Testis (tissue), 3 donors: ENCODE measurements around the gene ABHD6. TPM values are rescaled to one million over a fixed set of nuclear protein-coding genes. Genes with fewer than 3 reads are reported as not detected.

Experiments used
- DNase-seq: peaks from one replicate; pipeline ENCODE4 v3.0.0-alpha.2; 2019
- H3K27ac ChIP-seq, 2 donors: fragments of 200-600 bp; sonication (generic); one replicate each; pipeline ENCODE4 v1.5.1; 2019
- H3K27me3 ChIP-seq: fragments of 200-600 bp; sonication (generic); one replicate; pipeline ENCODE4 v1.5.1; 2019
- H3K36me3 ChIP-seq: fragments of 200-600 bp; sonication (generic); one replicate; pipeline ENCODE4 v1.5.1; 2017; ENCODE audit warnings: low read depth; ENCODE audit errors: missing control alignments
- H3K4me1 ChIP-seq: fragments of 200-600 bp; sonication (generic); one replicate; pipeline ENCODE4 v1.5.1; 2019
- H3K4me3 ChIP-seq, 2 donors: fragments of 200-600 bp; sonication (generic); one replicate each; pipeline ENCODE4 v1.5.1; 2017 to 2019
- H3K9me3 ChIP-seq: fragments of 200-600 bp; sonication (generic); one replicate; pipeline ENCODE4 v1.5.1; 2017
- CTCF ChIP-seq, 3 experiments: fragments of 450-650 bp in 2 of 3; fragments of 200-600 bp in 1 of 3; sonication (generic) in 1 of 3; IDR thresholded peaks; one replicate each; pipeline ENCODE4 v1.5.1; 2016 to 2019; ENCODE audit warnings: antibody characterized with exemption in 3 of 3, mild to moderate bottlenecking in 2 of 3, moderate library complexity in 1 of 3
- POLR2A ChIP-seq: fragments of 450-650 bp; IDR thresholded peaks from one replicate; pipeline ENCODE4 v1.6.1; 2017; ENCODE audit warnings: antibody characterized with exemption, mild to moderate bottlenecking, moderate library complexity
- WGBS, 2 donors: methylation state at CpG; one replicate each; pipeline ENCODE4 v1.1.5; 2018; 5-methylcytosine and 5-hydroxymethylcytosine counted together
- intact Hi-C: fragments of 100-400 bp; cut with DNase I; formaldehyde crosslinking; loops from one replicate; pipeline ENCODE4 v1.15.1; 2023; ENCODE audit warnings: low total_unique reads
- polyA plus RNA-seq: library from polyadenylated mRNA; stranded (reverse); fragments of 350-450 nt; fragmentation: Illumina TruSeq; extraction: RNeasy Lipid Tissue Mini Kit (QIAGEN cat#74804); gene quantifications from one replicate; pipeline ENCODE4 v1.2.3, GENCODE V29; 2014; ENCODE audit warnings: low read depth, low replicate concordance; ENCODE audit not compliant: insufficient read depth
- total RNA-seq, 2 donors: library from RNA; depleted of rRNA; stranded (reverse); fragments of >200 nt; gene quantifications; one replicate each; pipeline ENCODE4 v1.2.3, GENCODE V29; 2016

ABHD6 gene
- total and polyA plus RNA-seq, 3 donors from 2014 or later = 11.7 to 17.8 (median 12.1) TPM

GRCh38 chr3:58323529-58324390, 86.2 kb downstream of the ABHD6 start:
- 57 to 71% methylated on average over 3 of the region's 3 CpGs for WGBS, 2 donors
- DNase-seq = no peak
- H3K27me3 ChIP-seq = no peaks in the 10 kb centered on the region
- intact Hi-C loops = loop anchor here (10.0 kb wide), 1 partner anchor 91 kb away; no protein-coding TSS in a partner anchor
- H3K4me3 ChIP-seq = no peak overlapping the region
- H3K4me1 ChIP-seq = peaks cover 4% of the 10 kb centered on the region
- H3K9me3 ChIP-seq = no peaks in the 10 kb centered on the region
- no peaks in the 10 kb centered on the region for H3K36me3 ChIP-seq
- no peak for TF ChIP-seq CTCF (IDR thresholded peaks at IDR 0.05)
- TF ChIP-seq POLR2A = no peak
- no peak overlapping the region for H3K27ac ChIP-seq

GRCh38 chr3:58324391-58325390, 87.1 kb downstream of the ABHD6 start:
- Histone ChIP-seq H3K27me3 (no peaks in the 10 kb centered on the region), H3K4me3 (no peak overlapping the region), H3K27ac (no peak overlapping the region), H3K9me3 (no peaks in the 10 kb centered on the region), H3K36me3 (no peaks in the 10 kb centered on the region), H3K4me1 (peaks cover 4% of the 10 kb centered on the region)
- DNase-seq = no peak
- 85 to 86% methylated on average over 7 of the region's 7 CpGs for WGBS, 2 donors
- intact Hi-C loops = loop anchor here (10.0 kb wide), 1 partner anchor 90 kb away; no protein-coding TSS in a partner anchor
- TF ChIP-seq CTCF (IDR thresholded peaks at IDR 0.05) (no peak), POLR2A (no peak)

- H3K4me1 ChIP-seq = peaks cover 4% of the 10 kb centered on the region
These were observed 88.0 kb downstream of the ABHD6 start for GRCh38 chr3:58325525-58325992.

More at GRCh38 chr3:58325525-58325992, 88.0 kb downstream of the ABHD6 start:
- intact Hi-C loops = loop anchor here (10.0 kb wide), 1 partner anchor 89 kb away; no protein-coding TSS in a partner anchor
- Histone ChIP-seq H3K36me3 (no peaks in the 10 kb centered on the region), H3K4me3 (no peak overlapping the region), H3K27ac (no peak overlapping the region), H3K27me3 (no peaks in the 10 kb centered on the region), H3K9me3 (no peaks in the 10 kb centered on the region)
- 42 to 51% methylated on average over 2 of the region's 2 CpGs for WGBS, 2 donors
- no peak for DNase-seq
- TF ChIP-seq POLR2A (no peak), CTCF (IDR thresholded peaks at IDR 0.05) (no peak)
